ENCODE data around the gene ATP6AP1.

DNA sequence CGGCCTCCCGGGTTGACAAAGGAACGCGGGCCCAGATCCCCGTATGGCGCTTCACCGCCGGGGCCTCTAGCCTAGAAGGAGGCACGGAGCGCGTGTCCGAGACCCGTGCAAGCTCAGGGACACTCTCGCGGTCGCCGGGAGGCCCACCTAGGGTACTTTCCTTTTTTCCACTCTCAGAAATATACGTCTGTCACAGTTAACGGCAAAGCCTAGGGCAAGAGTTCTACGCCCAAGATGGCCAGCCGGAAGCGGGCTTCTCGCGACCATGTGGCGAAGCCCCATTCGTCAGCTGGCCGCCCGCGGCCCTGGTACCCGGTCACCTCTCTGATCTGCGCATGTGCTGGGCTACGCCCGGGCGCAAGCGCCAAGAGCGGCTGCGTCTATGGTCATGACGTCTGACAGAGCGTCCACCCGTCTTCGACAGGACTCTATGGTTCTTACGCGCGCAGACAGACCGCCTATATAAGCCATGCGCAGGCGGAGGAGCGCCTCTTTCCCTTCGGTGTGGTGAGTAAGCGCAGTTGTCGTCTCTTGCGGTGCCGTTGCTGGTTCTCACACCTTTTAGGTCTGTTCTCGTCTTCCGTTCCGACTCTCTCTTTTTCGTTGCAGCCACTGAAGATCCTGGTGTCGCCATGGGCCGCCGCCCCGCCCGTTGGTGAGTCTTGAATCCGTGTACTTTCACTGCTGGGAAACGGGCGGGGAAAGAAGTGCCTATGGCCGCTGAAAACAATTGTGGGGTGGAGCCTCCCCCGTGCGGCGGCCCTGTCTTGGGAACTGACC lies 30.4 kb upstream of the ATP6AP1 start, which contains the start of gene RPL10:
- no peak for TF ChIP-seq CTCF (IDR thresholded peaks at IDR 0.05)
- peak; percentile 23 for TF ChIP-seq POLR2A (IDR thresholded peaks at IDR 0.05)

Measured in testis (tissue), 2 donors.